RCC 7860 (cell line): ENCODE measurements around the gene CHMP6.

Source experiments
- DNase-seq: peaks from one replicate; pipeline ENCODE4 v3.0.0-alpha.2; 2015; ENCODE audit warnings: low spot score
- FAIRE-seq: peaks from 2 replicates; lab custom pipeline; 2012; peaks lifted over from hg19 to GRCh38; lab: Jason Lieb, UNC

Gene CHMP6

DNA sequence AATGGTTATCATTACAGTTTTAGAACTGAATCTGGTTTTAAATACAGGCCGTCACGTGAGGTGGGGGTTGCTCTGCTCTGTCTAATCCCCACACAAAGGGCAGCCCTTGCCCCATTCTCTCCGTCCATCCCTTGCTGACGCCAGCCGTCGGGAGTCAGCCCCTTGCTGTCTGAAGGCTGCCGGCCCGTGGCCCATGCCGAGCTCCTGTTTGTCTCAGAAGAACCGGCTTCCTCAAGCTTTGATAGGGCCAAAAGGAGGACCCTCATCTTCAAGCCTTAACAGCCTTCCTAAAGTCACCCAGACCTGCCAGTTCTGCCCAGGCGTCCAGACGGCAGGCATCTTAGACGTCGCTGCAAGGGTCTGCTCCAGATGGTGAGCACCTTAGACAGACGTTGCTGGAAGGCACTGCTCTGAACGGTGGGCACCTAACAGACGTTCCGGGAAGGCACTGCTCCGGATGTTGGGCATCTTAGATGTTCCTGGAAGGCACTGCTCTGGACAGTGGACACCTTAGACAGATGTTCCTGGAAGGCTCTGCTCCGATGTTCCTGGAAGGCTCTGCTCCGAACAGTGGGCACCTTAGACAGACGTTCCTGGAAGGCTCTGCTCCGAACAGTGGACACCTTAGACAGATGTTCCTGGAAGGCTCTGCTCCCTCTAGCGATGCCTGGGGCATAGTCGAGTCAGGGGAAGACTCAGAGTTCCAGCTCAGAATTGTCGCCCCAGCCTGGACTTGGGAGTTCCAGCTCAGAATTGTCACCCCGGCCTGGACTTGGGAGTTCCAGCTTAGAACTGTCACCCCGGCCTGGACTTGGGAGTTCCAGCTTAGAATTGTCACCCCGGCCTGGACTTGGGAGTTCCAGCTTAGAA, 35.1 kb upstream of the CHMP6 start:
- no peak for FAIRE-seq
- no peak for DNase-seq

DNA sequence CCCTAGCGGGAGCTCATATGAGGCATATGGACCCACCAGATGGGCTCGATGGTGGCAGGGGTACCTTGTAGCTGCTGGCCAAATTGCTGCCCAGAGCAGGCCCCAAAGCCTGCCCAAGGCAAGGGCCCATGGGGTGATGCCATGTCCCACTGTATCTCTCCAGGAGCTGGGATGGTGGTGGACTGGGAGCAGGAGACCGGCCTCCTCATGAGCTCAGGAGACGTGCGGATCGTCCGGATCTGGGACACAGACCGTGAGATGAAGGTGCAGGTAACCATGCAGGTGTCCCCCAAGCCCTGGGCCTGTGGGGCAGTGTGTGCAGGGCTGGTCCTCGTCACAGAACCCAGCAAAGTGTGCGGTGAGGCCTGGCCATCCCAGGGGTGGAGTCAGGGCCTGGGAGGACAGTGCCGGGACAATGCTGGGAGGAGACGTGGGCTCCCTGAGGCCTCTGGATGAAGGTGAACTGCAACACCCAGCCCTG, 34.1 kb upstream of the CHMP6 start:
- no peak for FAIRE-seq
- DNase-seq, result no peak

DNA sequence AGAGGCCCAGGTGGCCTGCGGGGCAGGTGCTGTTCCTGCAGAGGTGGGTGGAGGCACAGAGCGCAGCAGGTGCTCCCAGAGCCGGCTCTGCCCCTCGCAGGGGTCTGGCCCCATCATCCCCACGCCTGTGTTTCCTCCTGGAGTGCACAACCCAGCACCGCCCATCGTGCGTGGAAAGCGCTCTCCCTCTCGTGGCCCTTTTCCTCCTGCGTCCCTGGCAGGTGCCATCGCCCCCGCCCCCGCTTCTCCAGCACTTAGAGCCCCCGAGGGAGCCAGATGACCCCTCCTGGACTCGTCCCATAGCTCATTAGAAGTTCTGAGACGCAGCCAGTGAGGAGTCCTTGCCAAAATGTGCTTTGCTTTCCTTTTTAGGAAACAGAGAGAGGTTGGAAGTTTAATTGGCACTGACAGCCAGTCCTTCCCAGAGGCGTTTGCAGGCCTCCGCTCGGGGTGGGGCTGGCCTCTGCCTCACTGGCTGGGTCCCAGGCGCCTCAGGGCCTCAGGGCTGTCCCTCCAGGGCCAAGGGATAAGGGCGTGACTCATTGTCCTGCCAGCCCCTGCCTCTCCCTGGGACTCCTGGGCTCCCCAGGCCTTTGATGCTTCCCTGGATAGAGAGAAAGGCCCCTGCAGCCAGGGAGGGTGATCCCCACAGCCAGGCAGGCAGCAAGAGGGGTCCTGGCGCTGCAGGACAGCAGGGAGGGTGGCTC, 32.2 kb upstream of the CHMP6 start:
- DNase-seq, result no peak

DNA sequence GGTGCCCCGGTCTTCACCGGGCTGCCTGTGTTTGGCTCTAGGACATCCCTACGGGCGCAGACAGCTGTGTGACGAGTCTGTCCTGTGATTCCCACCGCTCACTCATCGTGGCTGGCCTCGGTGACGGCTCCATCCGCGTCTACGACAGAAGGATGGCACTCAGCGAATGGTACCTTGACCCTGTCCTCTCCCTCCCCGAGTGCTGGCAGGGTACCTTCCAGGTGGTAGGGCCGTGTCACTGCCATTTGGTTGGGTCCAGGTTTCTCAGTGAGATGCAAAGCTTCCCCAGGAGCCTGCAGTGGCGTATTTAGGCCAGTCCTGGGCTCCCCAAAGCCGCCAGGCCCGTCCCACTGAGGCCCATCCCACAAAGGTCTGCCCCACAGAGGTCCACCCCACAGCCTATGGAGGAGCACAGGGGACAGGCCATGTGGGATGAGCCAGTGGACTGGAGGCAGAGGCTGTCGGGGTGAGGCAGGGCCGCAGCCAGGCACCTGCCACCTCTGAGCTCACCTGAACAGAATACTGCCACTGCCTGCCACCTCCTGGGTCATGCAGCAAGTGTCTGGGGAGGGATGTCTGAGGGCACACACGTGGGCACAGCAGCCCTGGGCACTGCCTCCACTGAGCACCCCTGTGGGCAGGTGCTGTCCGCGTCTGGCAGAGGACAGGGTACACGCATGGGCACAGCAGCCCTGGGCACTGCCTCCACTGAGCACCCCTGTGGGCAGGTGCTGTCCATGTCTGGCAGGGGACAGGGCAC, 31.4 kb upstream of the CHMP6 start:
- no peak for DNase-seq
- no peak for FAIRE-seq

More for the DNA sequence above, 32.2 kb upstream of the CHMP6 start:
- FAIRE-seq, result no peak

DNA sequence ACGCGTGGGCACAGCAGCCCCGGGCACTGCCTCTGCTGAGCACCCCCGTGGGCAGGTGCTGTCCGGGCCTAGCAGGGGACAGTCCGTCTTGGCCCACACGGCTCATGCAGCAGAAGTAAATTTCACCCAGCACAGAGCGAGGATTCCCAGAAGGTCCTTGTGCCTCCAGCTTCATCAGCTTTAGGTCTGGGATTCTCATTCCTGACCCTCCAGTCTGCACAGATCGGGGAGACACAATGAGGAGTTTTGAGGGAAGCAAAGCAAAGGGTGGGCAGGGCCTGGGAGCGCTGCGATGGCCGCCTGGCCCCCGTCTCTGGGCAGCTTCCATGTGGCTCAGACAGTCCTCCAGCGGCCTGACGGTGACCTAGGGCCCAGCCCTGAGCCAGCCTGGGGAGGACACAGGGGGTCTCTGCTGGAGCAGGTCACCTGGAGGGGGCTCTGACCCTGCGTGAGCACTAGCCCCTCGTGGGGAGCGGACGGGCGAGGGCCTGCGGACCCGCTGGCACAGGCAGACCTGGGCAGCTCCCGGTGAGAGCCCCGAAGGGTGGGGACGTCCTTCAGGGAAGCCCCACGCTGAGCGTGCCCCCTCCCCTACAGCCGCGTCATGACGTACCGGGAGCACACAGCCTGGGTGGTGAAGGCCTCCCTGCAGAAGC, 30.7 kb upstream of the CHMP6 start:
- no peak for FAIRE-seq
- DNase-seq, result no peak

DNA sequence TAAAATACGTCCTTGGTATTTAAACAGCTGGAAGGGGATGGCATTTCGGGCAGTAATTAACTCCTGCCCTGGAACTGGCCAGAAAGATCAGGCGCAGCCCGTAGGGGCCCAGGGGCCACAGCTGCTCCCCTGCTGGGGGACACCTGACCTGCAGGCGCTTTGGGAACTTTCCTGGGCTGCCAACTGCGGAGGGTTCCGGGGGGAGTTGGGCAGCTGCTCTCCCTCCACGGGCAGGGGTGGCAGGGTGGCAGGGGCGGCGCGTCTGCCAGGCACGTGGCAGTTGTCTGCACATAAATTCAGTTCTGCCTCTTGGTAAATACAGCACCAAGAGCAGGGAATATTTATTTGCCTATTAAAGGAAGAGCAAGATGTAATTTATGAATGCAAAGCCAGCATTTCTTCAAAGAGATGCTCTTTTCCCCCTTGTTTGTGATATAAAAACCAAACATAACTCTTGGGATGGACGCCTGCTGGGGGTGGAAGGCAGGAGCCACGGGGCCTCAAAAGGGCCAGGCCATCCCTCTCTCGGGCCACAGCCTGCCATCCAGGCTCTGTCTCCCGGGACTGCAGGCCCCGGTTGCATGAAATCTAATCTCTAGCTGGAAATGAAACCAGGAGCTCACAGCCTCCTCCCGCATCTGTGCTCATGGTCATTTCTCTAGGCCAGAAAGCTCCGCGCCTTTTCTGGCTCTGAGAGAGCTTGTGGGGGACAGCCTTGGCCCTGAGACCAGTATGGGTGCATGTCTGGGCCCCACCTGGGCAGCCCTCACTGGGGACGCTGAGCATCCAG, 29.9 kb upstream of the CHMP6 start:
- FAIRE-seq, result no peak
- DNase-seq, result no peak

DNA sequence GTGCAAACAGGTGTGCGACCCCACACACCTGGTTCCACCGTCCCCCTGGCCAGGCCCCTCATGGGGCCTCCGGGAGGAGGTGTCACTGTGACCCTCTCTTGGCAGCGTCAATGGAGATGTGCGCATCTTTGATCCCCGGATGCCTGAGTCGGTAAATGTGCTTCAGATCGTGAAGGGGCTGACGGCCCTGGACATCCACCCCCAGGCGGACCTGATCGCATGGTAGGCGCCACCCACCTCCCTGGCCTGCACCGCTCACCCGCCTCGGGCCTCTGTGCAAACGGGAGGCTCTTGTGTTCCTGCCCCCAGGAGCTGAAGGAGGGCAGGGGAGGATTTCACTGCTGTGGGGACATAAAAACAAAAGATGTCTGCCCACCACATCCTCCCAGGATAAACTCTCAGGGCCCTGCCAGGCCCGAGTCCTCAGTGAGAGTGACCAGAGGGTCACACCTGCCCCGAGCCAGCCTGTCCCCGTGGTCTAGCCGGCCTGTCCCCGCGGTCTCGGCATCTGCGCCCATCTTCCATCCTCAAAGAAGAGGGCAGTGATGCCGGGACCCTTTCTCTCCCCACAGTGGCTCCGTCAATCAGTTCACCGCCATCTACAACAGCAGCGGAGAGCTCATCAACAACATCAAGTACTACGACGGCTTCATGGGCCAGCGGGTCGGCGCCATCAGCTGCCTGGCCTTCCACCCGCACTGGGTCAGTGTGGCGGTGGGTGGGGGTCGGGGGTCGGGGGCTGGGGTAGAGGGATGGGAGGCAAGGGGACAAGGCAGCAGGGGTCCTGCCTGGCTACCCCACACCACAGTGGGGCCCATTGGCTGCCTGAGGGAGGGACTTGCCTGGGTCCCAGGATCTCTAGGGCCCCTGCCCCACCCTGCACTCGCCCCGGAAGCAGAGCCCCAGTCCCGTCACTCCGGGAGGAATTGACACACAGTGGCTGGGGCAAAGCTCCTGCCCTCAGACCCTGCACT, 29.0 kb upstream of the CHMP6 start:
- FAIRE-seq (no peak), DNase-seq (no peak)

DNA sequence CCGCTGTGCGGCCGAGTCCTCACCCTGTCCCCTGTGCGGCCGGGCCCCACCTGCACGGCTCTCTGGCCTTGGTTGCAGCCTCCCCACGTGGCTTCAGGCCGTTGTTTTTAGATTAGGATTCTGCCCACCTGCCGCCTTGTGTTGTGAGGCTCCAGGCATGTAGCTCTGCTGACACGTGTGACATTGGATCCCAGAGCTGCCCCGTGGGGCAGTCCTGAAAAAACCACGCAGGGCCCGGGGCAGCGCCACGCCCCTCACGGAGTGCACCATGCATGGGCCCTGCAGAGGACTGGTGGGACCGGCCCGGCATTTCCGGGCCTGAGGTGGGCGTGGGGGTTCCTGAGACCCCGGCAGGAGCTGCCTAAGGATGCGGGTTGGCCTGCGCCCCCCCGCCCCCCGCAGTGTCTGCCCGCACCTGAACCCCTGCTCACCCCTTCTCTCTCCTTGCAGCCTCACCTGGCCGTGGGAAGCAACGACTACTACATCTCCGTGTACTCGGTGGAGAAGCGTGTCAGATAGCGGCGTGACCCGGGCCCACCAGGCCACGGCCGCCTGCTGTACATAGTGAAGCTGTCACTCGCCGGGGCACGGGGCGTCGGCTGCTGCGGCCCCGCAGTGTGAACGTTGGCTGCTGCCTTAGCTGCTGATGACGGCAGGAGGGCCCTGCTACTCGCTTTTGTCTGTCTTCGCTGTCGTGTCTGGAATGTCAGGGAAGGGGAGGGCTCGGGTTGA, 27.7 kb upstream of the CHMP6 start:
- DNase-seq, result no peak
- no peak for FAIRE-seq

DNA sequence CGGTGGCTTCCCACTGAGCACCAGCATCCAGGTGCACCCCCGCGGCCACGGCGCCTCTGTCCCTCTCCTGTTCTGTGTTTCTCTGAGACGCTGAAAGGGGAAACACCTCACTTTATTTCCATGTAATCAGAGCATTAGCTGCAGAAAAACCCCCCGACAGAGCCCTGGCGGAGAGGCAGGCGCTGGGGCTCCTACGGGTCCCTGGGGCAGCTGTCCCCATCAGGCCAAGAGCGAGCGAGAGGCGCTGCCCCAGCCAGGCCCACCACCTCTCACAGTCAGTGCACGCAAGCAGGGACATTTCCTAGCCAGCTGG, 27.1 kb upstream of the CHMP6 start:
- no peak for DNase-seq
- no peak for FAIRE-seq

DNA sequence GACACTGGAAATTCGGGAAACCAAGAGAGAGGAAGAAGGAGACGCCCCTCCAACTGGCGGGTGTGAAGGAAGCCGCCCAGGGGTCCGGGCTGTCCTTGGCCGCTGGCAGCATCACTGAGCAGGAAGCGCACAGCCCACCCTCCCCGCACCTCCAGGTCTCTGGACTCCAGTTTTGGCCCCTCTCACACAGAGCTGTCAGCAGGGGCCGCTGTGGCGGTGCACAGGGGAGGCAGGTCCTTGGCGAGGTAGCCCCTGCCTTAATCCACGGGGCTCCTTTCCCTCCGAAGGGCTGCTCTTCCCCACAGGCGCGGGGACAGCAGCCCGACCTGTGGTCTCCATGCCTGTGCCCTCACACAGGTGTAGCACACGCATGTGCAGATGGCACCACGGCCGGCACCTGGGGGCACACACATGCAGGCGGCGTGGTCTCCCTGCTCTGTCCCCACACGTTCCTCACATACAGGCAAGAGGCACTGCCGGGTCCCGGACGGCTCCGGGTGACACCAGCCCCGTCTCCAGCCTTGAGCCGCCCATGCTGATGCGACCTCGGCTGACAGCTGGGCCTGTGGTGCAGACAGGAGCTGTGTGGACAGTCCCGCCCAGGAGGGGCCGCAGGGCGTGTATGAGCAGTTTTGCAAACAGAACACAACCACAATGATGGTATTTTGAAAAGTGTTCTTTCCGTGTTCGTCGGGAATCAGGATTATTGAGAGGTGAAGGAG, 26.6 kb upstream of the CHMP6 start:
- DNase-seq (no peak), FAIRE-seq (no peak)

DNA sequence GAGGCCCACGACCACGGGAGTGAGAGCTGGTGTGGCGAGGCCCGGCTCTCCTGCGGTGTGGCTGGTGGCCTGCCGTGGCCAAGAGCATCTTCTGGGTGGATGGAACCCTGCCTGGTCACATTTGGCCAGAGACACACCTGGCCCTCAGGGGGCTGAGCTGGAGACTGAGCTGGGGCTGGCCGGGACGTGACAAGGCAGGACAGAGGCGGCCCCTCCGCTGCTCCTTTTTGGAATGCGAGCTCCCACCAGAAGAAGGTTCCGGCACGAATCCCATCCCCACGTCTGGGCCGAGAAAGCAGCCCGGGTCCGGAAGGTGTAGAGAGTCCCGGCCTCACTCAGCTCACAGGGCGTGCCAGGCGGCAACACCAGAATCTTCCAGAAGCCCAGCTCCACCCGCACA, 26.0 kb upstream of the CHMP6 start:
- no peak for DNase-seq
- FAIRE-seq, result no peak

DNA sequence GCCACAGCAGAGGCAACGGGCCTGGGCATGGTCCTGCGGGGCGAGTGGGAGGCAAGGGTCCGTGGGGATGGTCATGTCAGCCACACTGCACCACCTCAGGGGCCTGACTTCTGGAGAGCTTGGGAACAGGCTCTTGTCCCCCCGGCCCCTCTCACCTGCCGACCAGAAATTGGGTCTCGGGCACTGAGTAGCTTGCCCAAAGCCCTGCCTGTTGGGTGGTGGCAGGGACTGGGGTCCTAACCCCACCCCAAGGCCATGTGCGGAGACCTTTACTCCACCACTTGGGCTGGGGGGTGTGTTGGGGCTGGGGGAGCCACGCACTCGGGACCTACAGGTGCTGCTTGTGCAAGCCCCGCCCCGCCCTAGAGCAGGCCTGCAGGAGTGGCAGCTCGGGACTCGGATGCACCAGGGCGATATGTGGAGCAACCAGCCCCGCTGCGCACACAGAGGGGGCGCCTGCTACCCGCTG, 24.2 kb upstream of the CHMP6 start:
- FAIRE-seq, result no peak
- DNase-seq, result no peak

DNA sequence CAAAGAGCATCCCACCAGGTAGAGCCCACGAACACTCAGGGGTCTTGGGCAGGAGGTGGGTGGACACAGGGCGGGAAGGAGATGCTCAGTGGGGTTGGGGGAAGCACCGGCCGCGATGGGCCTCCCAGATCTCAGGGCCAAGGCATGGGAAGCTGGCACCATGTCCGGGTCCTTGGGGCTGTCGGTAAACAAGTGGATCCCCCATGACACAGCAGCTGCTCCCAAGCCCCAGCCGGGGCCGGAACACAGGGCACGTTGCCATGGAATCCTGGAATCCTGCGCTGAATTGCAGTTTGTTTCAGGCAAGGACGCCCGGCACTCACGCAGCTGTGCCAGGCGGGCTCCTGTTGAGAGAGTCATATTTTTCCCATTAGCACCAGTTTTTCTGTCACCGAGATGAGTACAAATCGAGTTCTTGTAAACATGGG, 23.0 kb upstream of the CHMP6 start:
- DNase-seq (no peak), FAIRE-seq (no peak)

DNA sequence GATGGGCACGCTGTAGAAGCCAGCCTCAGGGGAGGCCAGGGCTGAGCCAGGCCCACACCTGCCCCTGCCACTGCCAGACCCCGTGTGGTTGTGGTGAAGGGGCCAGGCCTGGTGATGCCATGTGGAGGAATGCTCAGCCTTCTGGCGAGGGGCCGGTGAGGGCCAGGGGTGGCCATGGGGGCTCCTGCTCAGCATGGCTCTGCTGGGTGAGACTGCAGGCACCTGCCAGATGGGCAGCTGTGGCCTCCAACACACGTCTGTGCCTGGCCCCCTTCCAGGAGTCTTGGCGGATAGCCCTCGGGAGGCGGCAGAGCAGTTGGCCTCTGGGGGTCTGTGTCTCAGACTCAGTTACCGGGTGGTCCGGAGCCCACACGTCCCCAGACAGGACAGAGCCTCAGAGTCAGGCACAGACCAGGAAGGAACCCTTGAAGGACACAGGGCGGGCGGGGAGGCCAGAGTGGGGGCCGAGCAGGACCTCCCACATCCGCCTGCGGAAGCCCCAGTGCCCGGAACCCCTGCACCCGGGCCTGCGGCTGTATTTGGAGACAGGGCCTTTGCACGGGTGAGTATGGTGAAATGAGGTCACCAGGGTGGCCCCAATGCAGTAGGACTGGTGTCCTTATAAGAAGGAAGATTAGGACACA, 22.5 kb upstream of the CHMP6 start:
- DNase-seq (no peak), FAIRE-seq (no peak)

DNA sequence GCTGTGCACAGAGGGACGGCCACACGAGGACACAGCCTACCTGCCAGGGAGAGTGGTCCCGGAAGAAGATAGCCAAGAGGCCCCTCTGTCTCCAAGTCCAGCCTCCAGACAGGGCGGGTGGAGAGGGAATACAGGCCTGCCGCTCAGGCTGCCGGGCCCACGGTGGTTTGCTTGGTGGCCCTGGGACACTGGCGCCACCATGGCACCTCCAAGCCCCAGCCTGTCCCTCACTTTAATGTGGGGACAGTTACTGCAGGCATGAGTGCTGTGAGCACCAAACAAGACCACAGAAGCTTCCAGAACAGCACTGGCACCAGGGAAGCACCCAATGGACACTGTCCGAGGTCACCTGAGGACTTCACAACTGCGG, 22.0 kb upstream of the CHMP6 start:
- no peak for DNase-seq
- no peak for FAIRE-seq

DNA sequence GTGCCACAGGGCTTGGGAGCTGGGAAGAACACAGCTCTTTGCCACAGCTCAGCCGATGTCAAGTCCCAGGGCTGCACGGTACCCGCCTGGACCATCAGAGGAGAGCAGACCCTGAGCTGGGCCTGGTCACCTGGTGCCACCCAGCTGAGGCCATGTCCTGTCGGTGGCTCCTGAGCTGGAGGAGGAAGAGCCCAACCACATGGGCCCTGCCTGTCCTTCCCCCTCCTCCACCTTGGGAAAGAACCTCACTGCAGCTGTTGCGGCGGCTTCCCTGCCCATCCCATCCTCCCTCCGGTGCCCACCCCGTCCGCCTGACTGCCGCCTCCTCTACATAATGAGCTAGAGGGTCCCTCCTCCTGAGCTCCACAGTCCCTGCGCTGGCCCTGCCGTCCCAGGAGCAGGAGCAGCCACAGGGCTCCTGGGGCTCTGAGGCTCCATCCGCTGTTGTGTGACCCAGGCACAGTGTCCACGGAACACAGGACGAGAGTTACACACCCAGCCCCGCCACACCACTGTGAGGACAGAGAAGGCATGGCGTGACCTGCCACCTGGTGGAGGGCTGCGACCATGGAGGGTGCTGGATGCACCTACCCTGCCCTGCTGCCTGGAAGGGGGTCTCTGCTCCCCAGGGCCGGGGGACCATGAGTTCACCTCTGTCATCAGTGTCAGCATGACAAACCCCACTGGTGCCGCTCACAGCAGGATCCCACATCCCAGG, 21.4 kb upstream of the CHMP6 start:
- no peak for DNase-seq

More for the DNA sequence above, 21.4 kb upstream of the CHMP6 start:
- no peak for FAIRE-seq
